Measurements from ENCODE around the gene LCN6. TPM values are rescaled to one million over a fixed set of nuclear protein-coding genes. Genes with fewer than 3 reads are reported as not detected.

LCN6 gene
- total RNA-seq, 2 donors from 2014 or later, result not detected

DNA sequence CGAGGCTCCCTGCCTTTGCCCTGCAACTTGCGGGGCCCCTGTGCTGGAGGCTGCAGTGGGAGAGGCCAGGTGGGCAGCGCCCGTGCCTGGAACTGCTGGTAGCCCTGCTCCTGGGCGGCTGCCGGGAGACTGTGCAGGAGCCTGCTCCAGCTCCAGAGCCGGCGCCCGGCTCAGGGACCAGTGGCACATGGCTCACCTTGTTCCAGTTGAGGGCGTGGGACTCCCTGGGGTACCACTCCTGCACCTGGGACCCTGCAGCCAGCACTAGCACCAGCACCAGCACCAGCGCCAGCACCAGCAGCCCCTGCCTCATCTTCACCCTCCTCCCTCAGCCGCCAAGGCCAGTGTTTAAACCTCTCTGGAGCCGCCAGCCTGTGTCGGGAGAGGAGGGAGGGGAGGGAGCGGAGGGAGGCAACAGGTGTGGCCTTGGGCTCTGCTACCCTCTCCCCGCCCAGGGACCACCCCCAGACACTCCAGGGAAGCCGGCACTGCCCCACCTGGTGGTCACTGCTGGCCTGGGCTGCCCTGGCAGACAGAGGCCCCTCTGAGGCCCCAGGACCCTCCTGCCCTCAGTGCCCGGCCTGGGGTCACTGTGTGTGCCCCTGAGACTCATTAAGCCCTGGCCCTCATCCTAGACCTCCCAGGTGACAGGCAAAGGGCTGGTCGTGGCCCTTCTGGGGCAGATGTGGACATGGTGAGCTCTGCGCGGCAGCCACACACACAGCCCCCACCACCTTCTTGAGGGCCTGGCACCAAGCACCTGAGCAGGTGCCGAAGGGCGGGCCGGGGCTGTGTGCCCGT lies 5.5 kb downstream of the LCN6 start, which contains the start of gene LCN10:
LCN10 (minus strand) TSS at position 350 of the 801 bp plus-strand sequence; CDS start at position 313, 37 bp downstream.
- Mint-ChIP-seq H3K9me3 (no peaks in the 10 kb centered on the region), H3K27ac (no peak within 1 kb of the TSS), H3K4me3 (peak within 1 kb of the TSS; percentile 65 to 72), H3K36me3 (ENCODE audit: insufficient read depth in 2 of 2) (no peaks in the 10 kb centered on the region), H3K4me1 (ENCODE audit: low read depth) (peaks cover 21% of the 10 kb centered on the region), H3K27me3 (ENCODE audit: low read depth) (no peaks in the 10 kb centered on the region)
- ATAC-seq (replicated peaks in 1 of 2) (no peak), DNase-seq (no peak)

- ATAC-seq (replicated peaks in 1 of 2), result peak; percentile 65 to 74
- peak overlapping the region; percentile 65 to 72 for H3K4me3 Mint-ChIP-seq
- no peaks in the 10 kb centered on the region for H3K36me3 Mint-ChIP-seq (ENCODE audit: insufficient read depth in 2 of 2)
- H3K27ac Mint-ChIP-seq, result no peak overlapping the region
- H3K27me3 Mint-ChIP-seq (ENCODE audit: low read depth), result no peaks in the 10 kb centered on the region
- H3K9me3 Mint-ChIP-seq, result no peaks in the 10 kb centered on the region
- H3K4me1 Mint-ChIP-seq (ENCODE audit: low read depth), result peaks cover 21% of the 10 kb centered on the region
- peak; percentile 63 for DNase-seq
Observed at GRCh38 chr9:136741883-136742571, 6.3 kb downstream of the LCN6 start.

DNA sequence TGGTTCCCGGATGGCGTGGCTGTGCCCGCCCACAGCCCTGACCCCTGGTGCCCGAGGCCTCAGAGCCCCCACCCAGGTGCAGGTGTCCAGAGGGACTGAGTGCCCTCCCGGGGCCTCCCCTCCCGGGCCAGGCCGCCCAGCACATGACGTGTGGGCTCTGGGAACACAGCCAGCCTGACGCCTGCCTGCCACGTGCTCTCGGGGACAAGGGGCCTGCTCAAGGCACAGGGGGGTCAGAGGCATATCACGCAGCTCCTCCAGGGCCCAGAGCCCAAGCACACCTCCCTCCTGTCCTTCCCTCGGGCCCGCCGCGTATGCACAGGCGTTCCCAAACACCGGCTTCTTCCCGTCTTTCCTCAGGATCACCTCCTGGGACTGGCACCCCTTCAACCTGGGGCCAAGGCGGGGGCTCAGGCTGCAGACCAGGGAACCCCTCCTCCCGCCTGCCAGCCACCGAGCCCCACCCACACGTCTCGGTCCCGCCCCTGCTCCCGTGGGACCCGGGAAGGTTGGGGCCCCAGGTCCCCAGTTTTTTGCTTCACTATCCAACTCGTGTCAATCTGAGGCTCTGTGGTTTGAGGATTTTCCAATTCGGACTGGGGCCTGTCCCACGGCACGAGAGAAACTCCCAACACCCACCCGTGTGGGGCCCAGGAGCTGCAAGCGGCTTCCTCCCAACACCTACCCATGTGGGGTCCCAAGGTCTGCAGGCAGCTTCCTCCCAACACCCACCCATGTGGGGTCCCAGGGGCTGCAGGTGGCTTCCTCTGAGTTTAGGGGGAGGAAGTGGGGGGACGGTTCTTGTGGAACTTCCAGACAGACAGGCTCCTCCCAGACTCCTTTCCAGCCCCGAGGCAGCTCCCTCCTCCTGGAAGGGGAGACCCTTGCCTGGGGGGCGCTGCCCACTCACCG lies 7.1 kb downstream of the LCN6 start:
- Mint-ChIP-seq H3K9me3 (no peaks in the 10 kb centered on the region), H3K36me3 (ENCODE audit: insufficient read depth in 2 of 2) (no peaks in the 10 kb centered on the region), H3K4me1 (ENCODE audit: low read depth) (peaks cover 21% of the 10 kb centered on the region), H3K4me3 (peak overlapping the region; percentile 65 to 72), H3K27me3 (ENCODE audit: low read depth) (no peaks in the 10 kb centered on the region), H3K27ac (no peak overlapping the region)
- DNase-seq (no peak), ATAC-seq (replicated peaks in 1 of 2) (peak; percentile 7 to 10)

DNA sequence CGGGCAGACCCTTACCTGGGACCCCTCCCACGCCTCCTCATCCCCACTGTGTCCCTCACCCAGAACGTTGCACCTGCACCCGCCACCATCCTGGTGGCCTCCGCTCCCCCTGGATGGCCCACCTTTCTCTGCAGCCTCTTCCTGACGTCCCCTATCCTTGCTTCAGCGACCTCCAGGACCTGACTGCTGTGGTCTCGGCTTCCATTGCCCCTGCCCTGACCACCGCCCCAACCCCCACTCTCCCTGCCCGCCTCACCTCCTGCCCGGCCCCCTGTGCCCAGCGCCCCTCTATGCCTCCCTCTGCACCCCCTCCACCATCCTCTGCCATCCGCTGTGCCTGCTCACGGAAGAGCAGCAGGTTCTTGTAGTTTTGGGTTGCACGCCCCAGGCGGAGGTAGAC lies 7.8 kb downstream of the LCN6 start:
- Mint-ChIP-seq H3K36me3 (ENCODE audit: insufficient read depth in 2 of 2) (no peaks in the 10 kb centered on the region), H3K27ac (no peak overlapping the region), H3K9me3 (no peaks in the 10 kb centered on the region), H3K4me1 (ENCODE audit: low read depth) (peaks cover 21% of the 10 kb centered on the region), H3K27me3 (ENCODE audit: low read depth) (no peaks in the 10 kb centered on the region), H3K4me3 (peak overlapping the region in 1 of 2 donors; percentile 6)
- ATAC-seq (replicated peaks in 1 of 2), result no peak
- DNase-seq, result no peak

- DNase-seq, result no peak
- H3K27ac Mint-ChIP-seq, result no peak overlapping the region
- H3K27me3 Mint-ChIP-seq (ENCODE audit: low read depth), result no peaks in the 10 kb centered on the region
- no peaks in the 10 kb centered on the region for H3K9me3 Mint-ChIP-seq
- no peaks in the 10 kb centered on the region for H3K36me3 Mint-ChIP-seq (ENCODE audit: insufficient read depth in 2 of 2)
- no peak overlapping the region for H3K4me3 Mint-ChIP-seq
- no peak for ATAC-seq (replicated peaks in 1 of 2)
- H3K4me1 Mint-ChIP-seq (ENCODE audit: low read depth), result peaks cover 21% of the 10 kb centered on the region
Observed at GRCh38 chr9:136740069-136740468, 8.3 kb downstream of the LCN6 start.

DNA sequence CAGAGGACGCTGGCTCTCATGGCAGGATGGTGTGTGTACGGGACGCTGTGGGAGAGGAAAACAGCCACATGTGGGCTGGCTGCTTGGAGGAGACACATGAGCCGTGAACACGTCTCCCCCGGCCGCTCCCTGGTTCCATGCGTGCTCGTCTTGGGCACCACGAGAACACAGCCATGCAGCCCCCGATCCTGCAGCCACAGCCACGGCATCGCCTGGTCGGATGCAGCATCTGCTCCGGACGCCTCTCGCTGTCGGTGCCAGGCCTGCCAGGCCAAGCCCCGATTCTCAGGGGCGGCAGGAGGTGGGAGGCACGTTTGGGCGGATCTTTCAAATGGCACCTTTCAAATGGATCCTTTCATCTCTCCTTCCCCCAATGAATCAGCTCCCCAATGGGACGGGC lies 8.8 kb downstream of the LCN6 start:
- DNase-seq, result no peak
- Mint-ChIP-seq H3K36me3 (ENCODE audit: insufficient read depth in 2 of 2) (no peaks in the 10 kb centered on the region), H3K4me1 (ENCODE audit: low read depth) (peaks cover 26% of the 10 kb centered on the region), H3K4me3 (no peak overlapping the region), H3K27me3 (ENCODE audit: low read depth) (no peaks in the 10 kb centered on the region), H3K27ac (no peak overlapping the region), H3K9me3 (no peaks in the 10 kb centered on the region)
- ATAC-seq (replicated peaks in 1 of 2), result no peak

- peaks cover 31% of the 10 kb centered on the region for H3K4me1 Mint-ChIP-seq (ENCODE audit: low read depth)
- ATAC-seq (replicated peaks in 1 of 2) (no peak), DNase-seq (no peak)
- no peaks in the 10 kb centered on the region for H3K36me3 Mint-ChIP-seq (ENCODE audit: insufficient read depth in 2 of 2)
- H3K9me3 Mint-ChIP-seq, result no peaks in the 10 kb centered on the region
- H3K27ac Mint-ChIP-seq, result no peak overlapping the region
- no peak overlapping the region for H3K4me3 Mint-ChIP-seq
- H3K27me3 Mint-ChIP-seq (ENCODE audit: low read depth), result no peaks in the 10 kb centered on the region
Observed at GRCh38 chr9:136738960-136739359, 9.4 kb downstream of the LCN6 start.

GRCh38 chr9:136735812-136736480 lies 12.4 kb downstream of the LCN6 start:
- no peaks in the 10 kb centered on the region for H3K9me3 Mint-ChIP-seq
- no peak for DNase-seq
- no peak overlapping the region for H3K27ac Mint-ChIP-seq
- no peaks in the 10 kb centered on the region for H3K36me3 Mint-ChIP-seq (ENCODE audit: insufficient read depth in 2 of 2)
- no peak overlapping the region for H3K4me3 Mint-ChIP-seq
- no peak for ATAC-seq (replicated peaks in 1 of 2)
- H3K27me3 Mint-ChIP-seq (ENCODE audit: low read depth), result no peaks in the 10 kb centered on the region
- peaks cover 27% of the 10 kb centered on the region for H3K4me1 Mint-ChIP-seq (ENCODE audit: low read depth)

DNA sequence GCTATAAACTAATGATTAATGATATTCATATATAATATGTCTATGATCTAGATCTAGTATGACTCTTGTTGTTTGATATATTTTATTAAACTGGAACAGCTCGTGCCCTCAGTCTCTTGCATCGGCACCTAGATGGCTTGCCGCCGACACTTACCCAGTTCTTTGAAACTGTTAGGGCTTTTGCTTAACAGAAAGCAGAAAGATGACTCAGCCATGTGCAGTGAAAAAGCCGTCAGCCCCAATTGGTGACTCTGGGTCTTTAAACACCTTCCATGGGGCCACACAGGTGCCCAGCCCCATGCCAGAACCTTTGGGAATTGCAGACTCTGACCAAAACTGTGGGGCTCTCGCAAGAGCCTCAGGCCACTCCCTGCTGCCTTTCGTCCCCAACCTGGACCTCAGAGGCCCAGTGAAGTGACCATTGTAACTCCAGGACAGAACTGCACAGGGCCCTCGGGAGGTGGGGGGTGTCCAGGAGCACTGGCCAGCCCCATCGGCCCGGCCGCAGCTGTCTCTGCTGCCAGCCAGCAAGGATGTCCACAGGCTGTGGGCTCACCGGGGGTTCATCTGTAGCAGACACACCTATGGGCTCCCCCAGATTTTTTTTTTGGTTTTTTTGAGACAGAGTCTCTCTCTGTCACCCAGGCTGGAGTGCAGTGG lies 13.4 kb downstream of the LCN6 start:
- Mint-ChIP-seq H3K4me3 (no peak overlapping the region), H3K9me3 (no peaks in the 10 kb centered on the region), H3K4me1 (ENCODE audit: low read depth) (peaks cover 27% of the 10 kb centered on the region), H3K36me3 (ENCODE audit: insufficient read depth in 2 of 2) (no peaks in the 10 kb centered on the region), H3K27me3 (ENCODE audit: low read depth) (no peaks in the 10 kb centered on the region), H3K27ac (no peak overlapping the region)
- peak; percentile 66 to 74 for ATAC-seq (replicated peaks in 1 of 2)
- DNase-seq, result peak in 1 of 2 donors; percentile 37

DNA sequence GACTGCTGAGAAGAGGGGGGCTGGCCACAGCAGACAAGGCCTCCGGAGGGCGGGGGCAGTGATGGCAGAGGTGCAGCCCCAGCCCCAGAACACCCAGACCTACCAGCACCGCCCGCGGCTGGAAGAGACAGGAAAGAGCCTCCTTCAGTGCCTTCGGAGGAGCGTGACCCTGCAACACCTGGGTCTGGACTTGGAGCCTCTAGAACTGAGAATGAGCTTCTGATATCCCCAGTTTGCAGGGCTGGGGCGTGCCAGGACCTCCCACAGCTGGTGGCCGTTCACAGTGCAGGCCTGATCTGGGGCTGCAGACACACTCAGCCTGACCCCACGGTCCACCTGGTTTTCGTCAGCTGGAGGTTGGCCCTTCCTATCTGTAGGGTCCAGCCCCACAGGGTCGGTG lies 14.7 kb downstream of the LCN6 start:
- DNase-seq (no peak), ATAC-seq (replicated peaks in 1 of 2) (no peak)
- Mint-ChIP-seq H3K4me1 (ENCODE audit: low read depth) (peaks cover 32% of the 10 kb centered on the region), H3K27ac (no peak overlapping the region), H3K27me3 (ENCODE audit: low read depth) (no peaks in the 10 kb centered on the region), H3K9me3 (no peaks in the 10 kb centered on the region), H3K36me3 (ENCODE audit: insufficient read depth in 2 of 2) (no peaks in the 10 kb centered on the region), H3K4me3 (no peak overlapping the region)

DNA sequence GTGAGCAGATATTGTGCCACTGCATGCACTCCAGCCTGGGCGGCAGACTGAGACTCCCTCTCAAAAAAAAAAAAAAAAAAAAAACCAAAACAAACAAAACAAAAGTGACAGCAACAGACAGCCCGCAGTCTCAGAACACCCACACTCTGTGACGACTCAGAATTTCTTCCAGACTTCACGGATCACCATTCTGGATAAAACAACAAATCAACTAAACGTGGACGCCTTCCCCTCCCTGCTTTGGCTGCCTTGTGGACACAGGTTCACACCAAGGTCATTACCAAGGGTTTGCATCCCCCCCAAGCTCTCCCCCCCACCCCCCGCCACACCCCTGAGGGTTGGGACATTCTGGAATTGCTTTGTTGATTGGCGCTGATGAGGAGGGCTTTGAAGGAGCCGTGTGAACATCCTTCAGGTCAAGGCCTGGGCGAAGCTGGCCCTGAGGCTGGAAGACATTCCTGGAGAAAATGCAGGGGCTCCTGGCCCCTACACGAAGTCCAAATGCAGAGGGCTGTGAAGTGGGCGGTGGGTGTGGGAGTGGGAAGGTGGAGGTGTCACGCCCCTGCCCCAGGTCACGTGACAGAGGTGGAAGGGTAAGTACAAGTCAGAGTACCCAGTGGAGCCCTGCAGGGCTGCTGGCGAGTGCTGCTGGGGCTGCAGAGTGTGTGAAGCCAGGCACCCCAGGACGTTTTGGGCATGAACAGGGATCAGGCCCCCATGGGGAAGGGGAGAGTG lies 15.7 kb downstream of the LCN6 start:
- Mint-ChIP-seq H3K4me3 (peak overlapping the region; percentile 3 to 11), H3K4me1 (ENCODE audit: low read depth) (peaks cover 30% of the 10 kb centered on the region), H3K36me3 (ENCODE audit: insufficient read depth in 2 of 2) (no peaks in the 10 kb centered on the region), H3K9me3 (no peaks in the 10 kb centered on the region), H3K27me3 (ENCODE audit: low read depth) (no peaks in the 10 kb centered on the region), H3K27ac (no peak overlapping the region)
- no peak for DNase-seq
- ATAC-seq (replicated peaks in 1 of 2), result no peak

All from activated T-cell treated with anti-CD3 and anti-CD28 coated beads, Interleukin-2, amount 50 U/mL, for 72 hours (primary cell).